Right cardiac atrium (tissue), 5 donors: Measurements from ENCODE around the gene GCGR. TPM values are rescaled to one million over a fixed set of nuclear protein-coding genes. Genes with fewer than 3 reads are reported as not detected.

Source experiments
- ATAC-seq, 2 donors: fragments of 200-7000 bp; cut with Tn5 transposase; one replicate each; pipeline versions ENCODE4 v1.8.0 to v1.9.1; 2020; ENCODE audit warnings: moderate library complexity in 2 of 2, mild to moderate bottlenecking in 1 of 2
- DNase-seq, 3 donors: peaks; one replicate each; pipeline ENCODE4 v3.0.0-alpha.2; 2020
- H3K27ac ChIP-seq: one replicate; pipeline ENCODE4 v1.5.1; 2013; ENCODE audit warnings: mild to moderate bottlenecking, low read length, control low read depth, moderate library complexity
- H3K27me3 ChIP-seq: one replicate; pipeline ENCODE4 v1.6.1; 2013; ENCODE audit not compliant: control insufficient read depth, insufficient read depth
- H3K4me1 ChIP-seq: one replicate; pipeline ENCODE4 v1.6.1; 2013; ENCODE audit warnings: low read length; ENCODE audit not compliant: control insufficient read depth, insufficient read depth
- H3K4me3 ChIP-seq: one replicate; pipeline ENCODE4 v1.5.1; 2013; ENCODE audit warnings: low read length, control low read depth
- H3K9me3 ChIP-seq: one replicate; pipeline ENCODE4 v1.6.1; 2013; ENCODE audit warnings: low read length; ENCODE audit not compliant: control insufficient read depth
- WGBS: extraction: QIAGEN DNeasy Blood & Tissue Kit; methylation state at CpG from one replicate; pipeline ENCODE4 v1.1.7; 2013; 5-methylcytosine and 5-hydroxymethylcytosine counted together
- intact Hi-C, 4 donors: fragments of 100-400 bp; cut with DNase I; formaldehyde crosslinking; loops; one replicate each; pipeline versions ENCODE4 v1.11.0 to v1.14.0; 2022 to 2023
- polyA plus RNA-seq: library from polyadenylated mRNA; stranded (reverse); fragments of 200-250 nt; gene quantifications from one replicate; pipeline ENCODE4 v1.2.3, GENCODE V29; 2013
- total RNA-seq, 4 donors: library from RNA; stranded (reverse); fragmentation: NEBNext Ultra II Directional; extraction: Animal tissue kit (Norgen Biotek cat#: 25700); gene quantifications; one replicate each; pipeline ENCODE4 v1.2.1, GENCODE V29; 2021
- donor health status: healthy with polysubstance abuse.
- donor health status: DM: no; HTN: yes; CAD: no.
- donor health status: DM: no; HTN: no; CAD: no.
- donor health status: DM: no; HTN: yes; CAD: no; lungs with severe emphysema.
- donor health status: DM: yes; HTN: yes; CAD: no.

Gene GCGR
- total and polyA plus RNA-seq, 5 donors: not detected

- Histone ChIP-seq H3K9me3 (no peaks in the 10 kb centered on the region), H3K27ac (no peak overlapping the region), H3K4me1 (peaks cover 6% of the 10 kb centered on the region), H3K27me3 (no peaks in the 10 kb centered on the region), H3K4me3 (no peak overlapping the region)
- DNase-seq: no peak
- 92% methylated on average over 33 of the region's 33 CpGs for WGBS
- no peak for ATAC-seq
- intact Hi-C loops: no loop called here
These were observed 20.0 kb downstream of the GCGR start for GRCh38 chr17:81823820-81824550.

- no peak for DNase-seq
- intact Hi-C loops: no loop called here
- Histone ChIP-seq H3K27me3 (no peaks in the 10 kb centered on the region), H3K4me3 (no peak overlapping the region), H3K27ac (no peak overlapping the region), H3K9me3 (no peaks in the 10 kb centered on the region), H3K4me1 (peaks cover 6% of the 10 kb centered on the region)
- ATAC-seq: no peak
- 79% methylated on average over 11 of the region's 11 CpGs for WGBS
These were observed 20.6 kb downstream of the GCGR start for GRCh38 chr17:81824595-81824994.

- DNase-seq (no peak), ATAC-seq (no peak)
- peaks cover 6% of the 10 kb centered on the region for H3K4me1 ChIP-seq
- H3K27ac ChIP-seq: no peak overlapping the region
- no peaks in the 10 kb centered on the region for H3K27me3 ChIP-seq
- H3K4me3 ChIP-seq: no peak overlapping the region
- intact Hi-C loops: no loop called here
- 79% methylated on average over 11 of the region's 11 CpGs for WGBS
- no peaks in the 10 kb centered on the region for H3K9me3 ChIP-seq
These were observed 22.0 kb downstream of the GCGR start for GRCh38 chr17:81825841-81826466.

- Histone ChIP-seq H3K27ac (no peak overlapping the region), H3K27me3 (no peaks in the 10 kb centered on the region), H3K9me3 (no peaks in the 10 kb centered on the region), H3K4me1 (peaks cover 10% of the 10 kb centered on the region), H3K4me3 (no peak overlapping the region)
- intact Hi-C loops: no loop called here
- ATAC-seq (no peak), DNase-seq (no peak)
- 80% methylated on average over 7 of the region's 7 CpGs for WGBS
These were observed 24.7 kb downstream of the GCGR start for GRCh38 chr17:81828656-81829055.

GRCh38 chr17:81829858-81830257 is 25.9 kb downstream of the GCGR start:
- Histone ChIP-seq H3K9me3 (no peaks in the 10 kb centered on the region), H3K27ac (no peak overlapping the region), H3K4me3 (no peak overlapping the region), H3K4me1 (peaks cover 10% of the 10 kb centered on the region), H3K27me3 (no peaks in the 10 kb centered on the region)
- DNase-seq (no peak), ATAC-seq (no peak)
- 90% methylated on average over 6 of the region's 6 CpGs for WGBS
- intact Hi-C loops: no loop called here

GRCh38 chr17:81831563-81831956 is 27.6 kb downstream of the GCGR start:
- Histone ChIP-seq H3K27ac (peak overlapping the region; percentile 85), H3K9me3 (no peaks in the 10 kb centered on the region), H3K4me1 (peaks cover 6% of the 10 kb centered on the region), H3K27me3 (no peaks in the 10 kb centered on the region), H3K4me3 (no peak overlapping the region)
- ATAC-seq (no peak), DNase-seq (no peak)
- WGBS: 81% methylated on average over 7 of the region's 7 CpGs
- intact Hi-C loops: no loop called here

GRCh38 chr17:81831957-81832607 is 28.1 kb downstream of the GCGR start:
- peak; percentile 11 to 17 for ATAC-seq
- Histone ChIP-seq H3K4me1 (peaks cover 6% of the 10 kb centered on the region), H3K27me3 (no peaks in the 10 kb centered on the region), H3K9me3 (no peaks in the 10 kb centered on the region), H3K4me3 (peak overlapping the region; percentile 94), H3K27ac (peak overlapping the region; percentile 85)
- DNase-seq: no peak
- intact Hi-C loops: no loop called here
- 15% methylated on average over 18 of the region's 18 CpGs for WGBS

GRCh38 chr17:81832608-81833159 is 28.7 kb downstream of the GCGR start:
- peak; percentile 6 to 46 for ATAC-seq
- peak overlapping the region; percentile 94 for H3K4me3 ChIP-seq
- H3K9me3 ChIP-seq: no peaks in the 10 kb centered on the region
- peak in 1 of 3 donors; percentile 71 for DNase-seq
- peaks cover 6% of the 10 kb centered on the region for H3K4me1 ChIP-seq
- peak overlapping the region; percentile 85 for H3K27ac ChIP-seq
- H3K27me3 ChIP-seq: no peaks in the 10 kb centered on the region
- under 1% methylated on average over 65 of the region's 65 CpGs for WGBS
- intact Hi-C loops: no loop called here

- Histone ChIP-seq H3K27ac (peak within 1 kb of the TSS; percentile 93), H3K4me3 (peak within 1 kb of the TSS; percentile 94), H3K27me3 (no peaks in the 10 kb centered on the region), H3K4me1 (peaks cover 6% of the 10 kb centered on the region), H3K9me3 (no peaks in the 10 kb centered on the region)
- ATAC-seq: peak; percentile 91
- intact Hi-C loops: no loop called here
- WGBS: 3% methylated on average over 76 of the region's 76 CpGs
- DNase-seq: peak; percentile 97 to 99 (median 98)
These were observed 29.4 kb downstream of the GCGR start, which contains the start of gene MCRIP1 for GRCh38 chr17:81833160-81833920. MCRIP1 (minus strand) TSS chr17:81833291; CDS start chr17:81824506, 8,785 bp downstream.

- H3K27me3 ChIP-seq: no peaks in the 10 kb centered on the region
- no peak overlapping the region for H3K27ac ChIP-seq
- H3K4me3 ChIP-seq: peak overlapping the region; percentile 94
- DNase-seq (no peak), ATAC-seq (no peak)
- WGBS: 82% methylated on average over 31 of the region's 31 CpGs
- intact Hi-C loops: no loop called here
- H3K4me1 ChIP-seq: peaks cover 6% of the 10 kb centered on the region
- H3K9me3 ChIP-seq: no peaks in the 10 kb centered on the region
These were observed 30.2 kb downstream of the GCGR start for GRCh38 chr17:81833921-81834830.
